Mesothelial cell of epicardium (in vitro differentiated cells): ENCODE data around the gene BNC2. TPM values are rescaled to one million over a fixed set of nuclear protein-coding genes. Genes with fewer than 3 reads are reported as not detected.

Experiments
- DNase-seq, 2 experiments: peaks; one replicate each; pipeline ENCODE4 v3.0.0; 2021; ENCODE audit warnings: low spot score in 2 of 2; ENCODE audit not compliant: unreplicated experiment in 2 of 2
- H3K27ac Mint-ChIP-seq: 2 replicates; pipeline ENCODE4 v1.8.0; 2021; ENCODE audit warnings: mixed read lengths
- H3K27me3 Mint-ChIP-seq: 2 replicates; pipeline ENCODE4 v1.8.0; 2021; ENCODE audit warnings: low read depth, mixed read lengths
- H3K36me3 Mint-ChIP-seq: 2 replicates; pipeline ENCODE4 v1.8.0; 2021; ENCODE audit warnings: mixed read lengths
- H3K4me1 Mint-ChIP-seq: 2 replicates; pipeline ENCODE4 v1.8.0; 2021; ENCODE audit warnings: mixed read lengths
- H3K4me3 Mint-ChIP-seq: 2 replicates; pipeline ENCODE4 v1.8.0; 2021; ENCODE audit warnings: mild to moderate bottlenecking, moderate library complexity, mixed read lengths
- H3K9me3 Mint-ChIP-seq: 2 replicates; pipeline ENCODE4 v1.8.0; 2021; ENCODE audit warnings: mixed read lengths
- total RNA-seq: library from RNA; stranded (reverse); gene quantifications from 3 replicates; pipeline ENCODE4 v1.2.1, GENCODE V29; 2021
- TF ChIP-seq, protein P1 (sequence below): fragments of 200-600 bp; sonication (generic); IDR thresholded peaks from one replicate; pipeline ENCODE4 v1.5.0; 2021; ENCODE audit warnings: antibody characterized with exemption; ENCODE audit not compliant: unreplicated experiment

Gene BNC2
- total RNA-seq, 1 donor from 2014 or later, result 45.1 TPM

GRCh38 chr9:16866587-16866986 is 3.9 kb downstream of the BNC2 start:
- Mint-ChIP-seq H3K36me3 (no peaks in the 10 kb centered on the region), H3K4me1 (peaks cover 54% of the 10 kb centered on the region), H3K27ac (peak overlapping the region; percentile 79), H3K4me3 (peak overlapping the region; percentile 24), H3K9me3 (no peaks in the 10 kb centered on the region), H3K27me3 (no peaks in the 10 kb centered on the region)
- no peak for DNase-seq
- TF ChIP-seq, protein P1, sequence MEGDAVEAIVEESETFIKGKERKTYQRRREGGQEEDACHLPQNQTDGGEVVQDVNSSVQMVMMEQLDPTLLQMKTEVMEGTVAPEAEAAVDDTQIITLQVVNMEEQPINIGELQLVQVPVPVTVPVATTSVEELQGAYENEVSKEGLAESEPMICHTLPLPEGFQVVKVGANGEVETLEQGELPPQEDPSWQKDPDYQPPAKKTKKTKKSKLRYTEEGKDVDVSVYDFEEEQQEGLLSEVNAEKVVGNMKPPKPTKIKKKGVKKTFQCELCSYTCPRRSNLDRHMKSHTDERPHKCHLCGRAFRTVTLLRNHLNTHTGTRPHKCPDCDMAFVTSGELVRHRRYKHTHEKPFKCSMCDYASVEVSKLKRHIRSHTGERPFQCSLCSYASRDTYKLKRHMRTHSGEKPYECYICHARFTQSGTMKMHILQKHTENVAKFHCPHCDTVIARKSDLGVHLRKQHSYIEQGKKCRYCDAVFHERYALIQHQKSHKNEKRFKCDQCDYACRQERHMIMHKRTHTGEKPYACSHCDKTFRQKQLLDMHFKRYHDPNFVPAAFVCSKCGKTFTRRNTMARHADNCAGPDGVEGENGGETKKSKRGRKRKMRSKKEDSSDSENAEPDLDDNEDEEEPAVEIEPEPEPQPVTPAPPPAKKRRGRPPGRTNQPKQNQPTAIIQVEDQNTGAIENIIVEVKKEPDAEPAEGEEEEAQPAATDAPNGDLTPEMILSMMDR, result no peak

GRCh38 chr9:16864649-16865434 is 5.6 kb downstream of the BNC2 start:
- H3K4me1 Mint-ChIP-seq, result peaks cover 51% of the 10 kb centered on the region
- H3K4me3 Mint-ChIP-seq, result peak overlapping the region; percentile 7

DNA sequence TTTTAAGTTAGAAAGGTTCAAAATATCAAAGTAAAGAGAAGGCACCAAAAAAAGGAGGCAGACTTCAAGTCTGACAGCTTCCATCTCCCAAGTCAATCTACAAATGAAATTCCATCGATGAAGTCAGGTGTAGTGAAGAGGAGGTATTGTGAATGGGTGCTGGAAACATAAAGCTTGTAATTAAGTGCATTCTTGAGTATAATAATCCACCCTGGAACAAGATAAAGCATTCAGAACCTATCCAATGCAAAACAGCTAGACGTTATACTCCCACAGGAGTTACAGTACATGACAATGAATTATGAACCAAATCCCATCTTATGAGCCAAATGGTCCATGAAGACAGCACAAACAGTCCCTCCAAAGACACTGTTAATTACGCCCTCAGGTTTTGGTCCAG is 22.3 kb downstream of the BNC2 start:
- no peak overlapping the region for H3K4me3 Mint-ChIP-seq
- peaks cover 21% of the 10 kb centered on the region for H3K4me1 Mint-ChIP-seq
- no peak overlapping the region for H3K27ac Mint-ChIP-seq
- TF ChIP-seq, protein P1, result no peak
- DNase-seq, result no peak
- H3K9me3 Mint-ChIP-seq, result no peaks in the 10 kb centered on the region
- no peaks in the 10 kb centered on the region for H3K27me3 Mint-ChIP-seq
- no peaks in the 10 kb centered on the region for H3K36me3 Mint-ChIP-seq

More at GRCh38 chr9:16864649-16865434, 5.6 kb downstream of the BNC2 start:
- peak overlapping the region; percentile 82 for H3K27ac Mint-ChIP-seq
- no peaks in the 10 kb centered on the region for H3K27me3 Mint-ChIP-seq
- TF ChIP-seq, protein P1, result no peak
- H3K9me3 Mint-ChIP-seq, result no peaks in the 10 kb centered on the region
- no peak for DNase-seq
- H3K36me3 Mint-ChIP-seq, result peaks cover 2% of the 10 kb centered on the region

- Mint-ChIP-seq H3K4me3 (no peak overlapping the region), H3K9me3 (no peaks in the 10 kb centered on the region), H3K27ac (no peak overlapping the region), H3K4me1 (peaks cover 14% of the 10 kb centered on the region), H3K36me3 (no peaks in the 10 kb centered on the region), H3K27me3 (no peaks in the 10 kb centered on the region)
- TF ChIP-seq, protein P1, result no peak
- no peak for DNase-seq
Observed at GRCh38 chr9:16846986-16847385, 23.5 kb downstream of the BNC2 start.

GRCh38 chr9:16846367-16846766 is 24.1 kb downstream of the BNC2 start:
- H3K4me1 Mint-ChIP-seq, result peaks cover 14% of the 10 kb centered on the region
- TF ChIP-seq, protein P1, result no peak
- H3K27me3 Mint-ChIP-seq, result no peaks in the 10 kb centered on the region
- DNase-seq, result no peak
- H3K4me3 Mint-ChIP-seq, result no peak overlapping the region
- H3K27ac Mint-ChIP-seq, result peak overlapping the region; percentile 9
- H3K9me3 Mint-ChIP-seq, result no peaks in the 10 kb centered on the region
- H3K36me3 Mint-ChIP-seq, result no peaks in the 10 kb centered on the region
